Fibroblast of lung (primary cell): ENCODE measurements around the gene LAMTOR1.

Experiments
- CTCF ChIP-seq, 2 donors: IDR thresholded peaks in 1 of 2; conservative IDR thresholded peaks in 1 of 2; 1 replicate in 1 of 2; 2 replicates in 1 of 2; pipeline ENCODE4 v1.5.1; 2011 to 2012; ENCODE audit warnings: low read length in 2 of 2, control low read depth in 1 of 2, inconsistent platforms in 1 of 2, low read depth in 1 of 2, mild to moderate bottlenecking in 1 of 2
- EZH2 ChIP-seq: IDR thresholded peaks from 2 replicates; pipeline ENCODE4 v1.5.1; 2012; ENCODE audit warnings: low read length, control low read depth, mild to moderate bottlenecking; ENCODE audit errors: missing control alignments

- TF ChIP-seq CTCF (conservative IDR thresholded peaks at IDR 0.05 in 1 of 2, IDR thresholded peaks at IDR 0.05 in 1 of 2; ENCODE audit: low read depth in 1 of 2, low read length in 2 of 2) (no peak), EZH2 (no peak)
Measured at GRCh38 chr11:72141066-72141465, 38.0 kb upstream of the LAMTOR1 start.
